Fibroblast of the aortic adventitia (primary cell): Measurements from ENCODE around the gene GOSR1. TPM values are rescaled to one million over a fixed set of nuclear protein-coding genes. Genes with fewer than 3 reads are reported as not detected.
"Not testable (repeated sequence)": the region's sequence is repeated elsewhere in the genome, so short reads cannot be mapped to it uniquely, and the experiment has no call there.

ENCODE experiments used
- DNase-seq: peaks from one replicate; pipeline ENCODE4 v3.0.0-alpha.2; 2010; ENCODE audit warnings: low read depth
- H3K4me3 ChIP-seq: 2 replicates; pipeline ENCODE4 v1.5.1; 2011; ENCODE audit warnings: low read depth, mild to moderate bottlenecking, control low read depth, low read length, moderate library complexity
- total RNA-seq: library from RNA; depleted of rRNA; stranded (reverse); fragments of >200 nt; gene quantifications from 2 replicates; pipeline ENCODE4 v1.2.3, GENCODE V29; 2012; ENCODE audit warnings: low replicate concordance
- TF ChIP-seq, protein P1 (sequence below): IDR thresholded peaks from 2 replicates; pipeline ENCODE4 v1.5.1; 2011; ENCODE audit warnings: mild to moderate bottlenecking, low read length, control low read depth, inconsistent platforms; ENCODE audit not compliant: insufficient read depth

The GOSR1 gene
- total RNA-seq, 1 donor = 39.4 TPM

DNA sequence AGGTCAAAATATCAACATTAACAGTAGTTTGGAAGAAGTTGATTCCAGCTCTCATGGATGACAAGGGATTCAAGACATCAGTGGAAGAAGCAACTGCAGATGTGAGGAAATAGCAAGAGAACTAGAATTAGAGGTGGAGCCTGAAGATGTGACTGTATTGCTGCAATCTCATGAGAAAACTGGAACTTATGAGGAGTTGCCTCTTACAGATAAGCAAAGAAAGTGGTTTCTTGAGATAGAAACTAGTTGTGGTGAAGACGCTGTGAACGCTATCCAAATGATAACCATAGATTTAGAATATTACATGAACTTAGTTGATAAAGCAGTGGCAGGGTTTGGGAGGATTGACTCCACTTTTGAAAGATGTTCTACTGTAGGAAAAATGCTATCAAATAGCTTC, 67.8 kb downstream of the GOSR1 start:
- TF ChIP-seq, protein P1, sequence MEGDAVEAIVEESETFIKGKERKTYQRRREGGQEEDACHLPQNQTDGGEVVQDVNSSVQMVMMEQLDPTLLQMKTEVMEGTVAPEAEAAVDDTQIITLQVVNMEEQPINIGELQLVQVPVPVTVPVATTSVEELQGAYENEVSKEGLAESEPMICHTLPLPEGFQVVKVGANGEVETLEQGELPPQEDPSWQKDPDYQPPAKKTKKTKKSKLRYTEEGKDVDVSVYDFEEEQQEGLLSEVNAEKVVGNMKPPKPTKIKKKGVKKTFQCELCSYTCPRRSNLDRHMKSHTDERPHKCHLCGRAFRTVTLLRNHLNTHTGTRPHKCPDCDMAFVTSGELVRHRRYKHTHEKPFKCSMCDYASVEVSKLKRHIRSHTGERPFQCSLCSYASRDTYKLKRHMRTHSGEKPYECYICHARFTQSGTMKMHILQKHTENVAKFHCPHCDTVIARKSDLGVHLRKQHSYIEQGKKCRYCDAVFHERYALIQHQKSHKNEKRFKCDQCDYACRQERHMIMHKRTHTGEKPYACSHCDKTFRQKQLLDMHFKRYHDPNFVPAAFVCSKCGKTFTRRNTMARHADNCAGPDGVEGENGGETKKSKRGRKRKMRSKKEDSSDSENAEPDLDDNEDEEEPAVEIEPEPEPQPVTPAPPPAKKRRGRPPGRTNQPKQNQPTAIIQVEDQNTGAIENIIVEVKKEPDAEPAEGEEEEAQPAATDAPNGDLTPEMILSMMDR = no peak
- H3K4me3 ChIP-seq = no peak overlapping the region
- no peak for DNase-seq

GRCh38 chr17:30547778-30548573, 70.8 kb downstream of the GOSR1 start:
- TF ChIP-seq, protein P1 = no peak
- DNase-seq = no peak
- H3K4me3 ChIP-seq = no peak overlapping the region

- DNase-seq, H3K4me3 ChIP-seq: not testable (repeated sequence)
Observed at GRCh38 chr17:30549181-30549580, 72.0 kb downstream of the GOSR1 start.

- no peak for DNase-seq
- no peak overlapping the region for H3K4me3 ChIP-seq
- TF ChIP-seq, protein P1 = no peak
Observed at GRCh38 chr17:30549864-30550511, 72.8 kb downstream of the GOSR1 start.

DNA sequence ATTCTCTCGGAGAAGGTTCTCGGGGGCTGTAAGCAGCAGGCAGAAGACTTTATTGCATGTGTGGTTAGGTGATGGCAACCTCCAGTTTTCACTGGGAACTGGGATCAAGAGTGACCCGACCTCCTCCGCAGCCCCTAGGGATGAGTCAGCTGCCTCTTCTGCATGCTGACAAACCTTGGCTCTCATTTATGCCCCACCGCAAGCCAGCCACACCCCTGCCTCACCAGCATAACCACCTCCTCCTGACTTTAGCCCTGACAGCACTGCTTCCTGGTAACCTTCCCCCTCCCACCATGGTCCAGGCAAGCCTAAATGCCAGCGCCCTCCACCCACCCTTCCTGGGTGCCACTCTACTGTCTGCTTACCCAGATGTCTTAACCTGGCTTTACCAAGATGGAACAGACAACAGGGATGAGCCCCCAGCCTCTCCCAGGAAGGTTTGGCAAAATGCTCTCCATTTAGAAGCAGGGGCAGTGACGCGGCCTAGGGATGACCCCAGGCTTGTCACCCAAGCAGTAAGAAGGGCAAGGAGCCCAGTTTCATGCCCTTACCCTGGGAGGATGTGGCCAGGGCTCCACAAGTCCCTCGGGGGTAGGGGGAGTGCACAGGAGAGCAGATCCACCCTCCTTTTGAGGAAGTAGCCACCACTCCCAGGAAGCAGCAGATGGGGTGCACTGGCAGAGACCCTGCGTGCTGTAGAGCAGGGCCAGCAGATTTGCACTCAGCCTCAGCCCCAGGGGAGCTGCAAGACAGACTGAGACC, 73.5 kb downstream of the GOSR1 start:
- TF ChIP-seq, protein P1 = no peak
- H3K4me3 ChIP-seq = no peak overlapping the region
- peak; percentile 18 for DNase-seq

DNA sequence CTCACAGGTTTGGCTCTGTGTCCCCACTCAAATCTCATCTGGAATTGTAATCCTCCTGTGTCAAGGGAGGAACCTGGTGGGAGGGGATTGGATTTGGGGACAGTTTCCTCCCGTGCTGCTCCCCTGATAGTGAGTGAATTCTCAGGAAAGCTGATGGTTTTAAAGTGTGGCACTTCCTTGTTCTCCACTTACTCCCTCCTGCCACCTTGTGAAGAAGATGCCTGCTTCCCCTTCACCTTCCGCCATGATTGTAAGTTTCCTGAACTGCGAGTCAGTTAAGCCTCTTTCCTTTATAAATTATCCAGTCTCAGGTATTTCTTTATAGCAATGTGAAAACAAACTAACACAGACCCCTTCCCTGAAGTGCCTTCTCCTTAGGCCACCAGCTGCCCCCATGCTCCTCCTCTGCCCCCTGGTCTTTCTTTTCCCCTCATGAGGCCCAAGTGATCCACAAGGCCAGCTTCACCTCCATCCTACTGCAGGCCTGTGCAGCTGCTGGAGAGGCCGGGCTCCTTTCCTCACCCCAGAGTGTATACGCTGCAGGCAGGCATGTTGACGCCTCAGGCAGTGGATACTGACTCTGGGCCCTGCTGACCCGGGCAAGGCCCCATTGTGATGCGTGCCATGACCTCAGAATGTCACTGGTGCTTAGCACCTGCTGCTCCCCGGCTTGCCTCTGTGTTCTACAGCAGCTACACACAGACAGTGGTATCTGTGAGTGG, 74.2 kb downstream of the GOSR1 start:
- not testable (repeated sequence) for H3K4me3 ChIP-seq, DNase-seq

GRCh38 chr17:30551996-30552339, 74.8 kb downstream of the GOSR1 start:
- no peak for DNase-seq
- TF ChIP-seq, protein P1 = no peak
- H3K4me3 ChIP-seq = no peak overlapping the region
